Ramos (cell line): ENCODE data around the gene DDX3Y.

Experiments
- in situ Hi-C: fragments of 300-500 bp; cut with MboI; formaldehyde crosslinking; loops from one replicate; pipeline ENCODE4 v1.14.3; 2022; ENCODE audit warnings: low sequenced_read_pairs; ENCODE audit not compliant: unreplicated experiment

Gene DDX3Y

GRCh38 chrY:12904618-12905516, at the start of gene DDX3Y:
Gene DDX3Y (plus strand): TSS chrY:12904868. CDS start chrY:12904937, 69 bp downstream.
- in situ Hi-C loops = no loop called here

GRCh38 chrY:12855791-12856275, 48.8 kb upstream of the DDX3Y start:
- in situ Hi-C loops = no loop called here

- in situ Hi-C loops = no loop called here
These were observed 36.7 kb upstream of the DDX3Y start for GRCh38 chrY:12867960-12868359.

GRCh38 chrY:12896973-12897372, 7.7 kb upstream of the DDX3Y start:
- in situ Hi-C loops = no loop called here

- in situ Hi-C loops = no loop called here
These were observed 6.1 kb upstream of the DDX3Y start for GRCh38 chrY:12898604-12899003.

GRCh38 chrY:12905517-12905872, 827 bp downstream of the DDX3Y start:
- in situ Hi-C loops = no loop called here

- in situ Hi-C loops = no loop called here
These were observed 1.2 kb downstream of the DDX3Y start for GRCh38 chrY:12905895-12906294.

- in situ Hi-C loops = no loop called here
These were observed 8.9 kb downstream of the DDX3Y start for GRCh38 chrY:12913541-12913940.

GRCh38 chrY:12928043-12928442, 23.4 kb downstream of the DDX3Y start:
- in situ Hi-C loops = no loop called here

- in situ Hi-C loops = no loop called here
These were observed 37.3 kb downstream of the DDX3Y start for GRCh38 chrY:12941725-12942687.
